Tibial nerve (tissue), 4 donors: ENCODE measurements around the gene GDA.

Source experiments
- EP300 ChIP-seq, 2 donors: sonication (generic); formaldehyde crosslinking; IDR thresholded peaks; one replicate each; pipeline ENCODE4 v1.6.1; 2017; ENCODE audit warnings: antibody characterized with exemption in 2 of 2, mild to moderate bottlenecking in 1 of 2
- POLR2A ChIP-seq, 2 donors: fragments of 450-650 bp; IDR thresholded peaks; one replicate each; pipeline ENCODE4 v1.6.1; 2017; ENCODE audit warnings: antibody characterized with exemption in 2 of 2, mild to moderate bottlenecking in 2 of 2, moderate library complexity in 2 of 2
- TF ChIP-seq, protein P1 (sequence below), 5 experiments: fragments of 200-600 bp in 3 of 5; fragments of 450-650 bp in 2 of 5; sonication (generic) in 3 of 5; IDR thresholded peaks; one replicate each; pipeline ENCODE4 v1.5.1; 2016 to 2019; ENCODE audit warnings: antibody characterized with exemption in 5 of 5, mild to moderate bottlenecking in 3 of 5, moderate library complexity in 2 of 5

DNA sequence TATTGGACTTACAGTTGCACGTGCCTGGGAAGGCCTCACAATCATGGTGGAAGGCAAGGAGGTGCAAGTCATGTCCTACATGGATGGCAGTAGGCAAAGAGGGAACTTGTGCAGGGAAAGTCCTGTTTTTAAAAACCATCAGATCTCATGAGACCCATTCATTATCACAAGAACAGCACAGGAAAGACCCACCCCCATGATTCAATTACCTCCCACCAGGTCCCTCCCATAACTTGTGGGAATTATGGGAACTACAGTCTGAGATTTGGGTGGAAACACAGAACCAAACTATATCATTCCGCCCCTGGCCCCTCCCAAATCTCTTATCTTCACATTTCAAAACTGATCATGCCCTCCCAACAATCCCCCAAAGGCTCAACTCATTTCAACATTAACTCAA lies 140.2 kb downstream of the GDA start:
- TF ChIP-seq, protein P1, sequence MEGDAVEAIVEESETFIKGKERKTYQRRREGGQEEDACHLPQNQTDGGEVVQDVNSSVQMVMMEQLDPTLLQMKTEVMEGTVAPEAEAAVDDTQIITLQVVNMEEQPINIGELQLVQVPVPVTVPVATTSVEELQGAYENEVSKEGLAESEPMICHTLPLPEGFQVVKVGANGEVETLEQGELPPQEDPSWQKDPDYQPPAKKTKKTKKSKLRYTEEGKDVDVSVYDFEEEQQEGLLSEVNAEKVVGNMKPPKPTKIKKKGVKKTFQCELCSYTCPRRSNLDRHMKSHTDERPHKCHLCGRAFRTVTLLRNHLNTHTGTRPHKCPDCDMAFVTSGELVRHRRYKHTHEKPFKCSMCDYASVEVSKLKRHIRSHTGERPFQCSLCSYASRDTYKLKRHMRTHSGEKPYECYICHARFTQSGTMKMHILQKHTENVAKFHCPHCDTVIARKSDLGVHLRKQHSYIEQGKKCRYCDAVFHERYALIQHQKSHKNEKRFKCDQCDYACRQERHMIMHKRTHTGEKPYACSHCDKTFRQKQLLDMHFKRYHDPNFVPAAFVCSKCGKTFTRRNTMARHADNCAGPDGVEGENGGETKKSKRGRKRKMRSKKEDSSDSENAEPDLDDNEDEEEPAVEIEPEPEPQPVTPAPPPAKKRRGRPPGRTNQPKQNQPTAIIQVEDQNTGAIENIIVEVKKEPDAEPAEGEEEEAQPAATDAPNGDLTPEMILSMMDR (IDR thresholded peaks at IDR 0.05): no peak
- no peak for TF ChIP-seq EP300 (IDR thresholded peaks at IDR 0.05)
- TF ChIP-seq POLR2A (IDR thresholded peaks at IDR 0.05): no peak
